HCT116 (cell line): ENCODE data around the gene MBNL2. TPM values are rescaled to one million over a fixed set of nuclear protein-coding genes. Genes with fewer than 3 reads are reported as not detected.

ENCODE experiments used
- ATAC-seq: fragments of 200-7000 bp; cut with Tn5 transposase; 2 replicates; pipeline ENCODE4 v1.9.1; 2020; ENCODE audit warnings: mild to moderate bottlenecking, moderate library complexity
- BruUV-seq: library from RNA; stranded (reverse); fragments of 400-500 nt; replicated peaks from 2 replicates; lab custom pipeline; 2021; lab: Mats Ljungman, UMichigan
- CTCF ChIA-PET: fragments of 300-600 bp; sonication (Branson Sonifier 250); formaldehyde crosslinking; loops from one replicate; lab custom pipeline; 2021; ENCODE audit warnings: antibody characterized with exemption; lab: Charles Lee
- POLR2A ChIA-PET: fragments of 300-600, 350-600 bp; sonication (Branson Sonifier 250); formaldehyde crosslinking; loops from one replicate; lab custom pipeline; 2021; ENCODE audit warnings: antibody characterized with exemption; lab: Charles Lee
- RAD21 ChIA-PET, 2 experiments: fragments of 300-600 bp; sonication (Branson Sonifier 250); formaldehyde crosslinking; loops; one replicate each; lab custom pipeline; 2023; ENCODE audit warnings: low total read pairs in 2 of 2; ENCODE audit not compliant: uncharacterized antibody in 2 of 2, unreplicated experiment in 2 of 2, low non-redundant PET in 1 of 2; lab: Charles Lee
- DNase-seq: peaks from one replicate; pipeline ENCODE4 v3.0.0-alpha.2; 2010; ENCODE audit warnings: low read depth, low spot score
- H2AFZ ChIP-seq: fragments of 200-600 bp; shearing (Covaris generic), sonication (generic); 2 replicates; pipeline ENCODE4 v1.6.1; 2017; ENCODE audit warnings: low read depth, mixed run types, mixed read lengths, antibody characterized with exemption, low read length; ENCODE audit not compliant: poor library complexity, severe bottlenecking
- H3K27ac ChIP-seq: 2 replicates; pipeline ENCODE4 v1.5.1; 2012; ENCODE audit warnings: low read depth, low read length
- H3K27me3 ChIP-seq: fragments of 200-600 bp; sonication (generic); 2 replicates; pipeline ENCODE4 v1.6.1; 2016; ENCODE audit warnings: mixed run types, low read length, mixed read lengths; ENCODE audit not compliant: insufficient read depth
- H3K36me3 ChIP-seq, 2 experiments: fragments of 200-500 bp in 1 of 2; fragments of 200-600 bp in 1 of 2; sonication (Bioruptor generic) in 1 of 2; sonication (generic) in 1 of 2; 2 replicates each; pipeline versions ENCODE4 v1.5.1 to v1.6.1; 2014 to 2016; ENCODE audit warnings: low read length in 2 of 2, inconsistent platforms in 1 of 2, mixed read lengths in 1 of 2, mixed run types in 1 of 2; ENCODE audit not compliant: insufficient read depth in 2 of 2, control insufficient read depth in 1 of 2
- H3K4me1 ChIP-seq, 2 experiments: fragments of 200-600 bp in 1 of 2; sonication (generic) in 1 of 2; 2 replicates each; pipeline versions ENCODE4 v1.5.1 to v1.6.1; 2012 to 2017; ENCODE audit warnings: low read length in 2 of 2, inconsistent platforms in 1 of 2, mild to moderate bottlenecking in 1 of 2, mixed read lengths in 1 of 2, mixed run types in 1 of 2, moderate library complexity in 1 of 2; ENCODE audit not compliant: insufficient read depth in 2 of 2, control insufficient read depth in 1 of 2
- H3K4me2 ChIP-seq: fragments of 200-600 bp; sonication (generic); 2 replicates; pipeline ENCODE4 v1.6.1; 2017; ENCODE audit warnings: mixed run types, low read length, mixed read lengths
- H3K4me3 ChIP-seq, 2 experiments: fragments of 200-600 bp in 1 of 2; sonication (generic) in 1 of 2; replicated peaks in 1 of 2; 2 replicates each; pipeline ENCODE4 v1.5.1; 2011 to 2016; ENCODE audit warnings: low read length in 2 of 2, control low read depth in 1 of 2, low read depth in 1 of 2, mild to moderate bottlenecking in 1 of 2, mixed read lengths in 1 of 2, mixed run types in 1 of 2
- H3K79me2 ChIP-seq: fragments of 200-600 bp; sonication (generic); 2 replicates; pipeline ENCODE4 v1.6.1; 2017; ENCODE audit warnings: mild to moderate bottlenecking, mixed run types, low read length, moderate library complexity, mixed read lengths; ENCODE audit not compliant: insufficient read depth
- H3K9ac ChIP-seq: fragments of 200-600 bp; sonication (generic); 2 replicates; pipeline ENCODE4 v1.6.1; 2016; ENCODE audit warnings: low read length, mixed read lengths
- H3K9me2 ChIP-seq: fragments of 200-600 bp; sonication (generic), shearing (Covaris generic); 2 replicates; pipeline ENCODE4 v1.6.1; 2017; ENCODE audit warnings: mixed run types, mild to moderate bottlenecking, moderate library complexity; ENCODE audit not compliant: insufficient read depth
- H3K9me3 ChIP-seq, 2 experiments: fragments of 200-500 bp in 1 of 2; fragments of 200-600 bp in 1 of 2; sonication (Bioruptor generic) in 1 of 2; sonication (generic) in 1 of 2; 2 replicates each; pipeline ENCODE4 v1.6.1; 2014 to 2017; ENCODE audit warnings: low read length in 2 of 2, mixed read lengths in 2 of 2, inconsistent platforms in 1 of 2, low read depth in 1 of 2, mild to moderate bottlenecking in 1 of 2, mixed run types in 1 of 2, moderate library complexity in 1 of 2; ENCODE audit not compliant: control insufficient read depth in 1 of 2, insufficient read depth in 1 of 2
- H4K20me1 ChIP-seq: fragments of 200-600 bp; sonication (generic), shearing (Covaris generic); 2 replicates; pipeline ENCODE4 v1.6.1; 2017; ENCODE audit warnings: mixed run types, mild to moderate bottlenecking, moderate library complexity; ENCODE audit not compliant: insufficient read depth
- CBX3 ChIP-seq: IDR thresholded peaks from 2 replicates; pipeline ENCODE4 v1.6.1; 2012; ENCODE audit warnings: low read depth
- CEBPB ChIP-seq: IDR thresholded peaks from 2 replicates; pipeline ENCODE4 v1.6.1; 2012; ENCODE audit warnings: low read depth
- CTCF ChIP-seq, 3 experiments: fragments of 200-600 bp in 1 of 3; sonication (generic) in 1 of 3; IDR thresholded peaks in 2 of 3; conservative IDR thresholded peaks in 1 of 3; 2 replicates each; pipeline ENCODE4 v1.5.1; 2012 to 2017; ENCODE audit warnings: low read depth in 2 of 3, low read length in 2 of 3, antibody characterized with exemption in 1 of 3, borderline replicate concordance in 1 of 3, control low read depth in 1 of 3, mild to moderate bottlenecking in 1 of 3, mixed read lengths in 1 of 3, mixed run types in 1 of 3, moderate library complexity in 1 of 3; ENCODE audit not compliant: insufficient read depth in 1 of 3
- EGR1 ChIP-seq: IDR thresholded peaks from 2 replicates; pipeline ENCODE4 v1.6.1; 2012; ENCODE audit warnings: low read depth
- ELF1 ChIP-seq: IDR thresholded peaks from 2 replicates; pipeline ENCODE4 v1.6.1; 2012; ENCODE audit warnings: low read depth, borderline replicate concordance
- EZH2phosphoT487 ChIP-seq: fragments of 200-600 bp; IDR thresholded peaks from 2 replicates; pipeline ENCODE4 v1.6.1; 2018; ENCODE audit warnings: antibody characterized with exemption, borderline replicate concordance
- JUND ChIP-seq: IDR thresholded peaks from 2 replicates; pipeline ENCODE4 v1.6.1; 2012
- POLR2A ChIP-seq: IDR thresholded peaks from 2 replicates; pipeline ENCODE4 v1.7.0; 2011; ENCODE audit warnings: borderline replicate concordance; ENCODE audit not compliant: insufficient read depth, insufficient read length; ENCODE audit errors: extremely low read depth
- POLR2AphosphoS5 ChIP-seq: IDR thresholded peaks from 2 replicates; pipeline ENCODE4 v1.6.1; 2011; ENCODE audit warnings: mild to moderate bottlenecking, low read depth, low read length, moderate library complexity
- SP1 ChIP-seq: IDR thresholded peaks from 2 replicates; pipeline ENCODE4 v1.6.1; 2012; ENCODE audit warnings: low read depth
- SRF ChIP-seq: IDR thresholded peaks from 2 replicates; pipeline ENCODE4 v1.6.1; 2012; ENCODE audit warnings: low read depth
- ZBTB33 ChIP-seq: IDR thresholded peaks from 2 replicates; pipeline ENCODE4 v1.6.1; 2011; ENCODE audit warnings: mild to moderate bottlenecking, low read length, moderate library complexity; ENCODE audit not compliant: insufficient replicate concordance; ENCODE audit errors: extremely low read depth
- ZNF274 ChIP-seq: fragments of 200-500 bp; sonication (Bioruptor generic); IDR thresholded peaks from 2 replicates; pipeline ENCODE4 v1.6.1; 2014; ENCODE audit warnings: mild to moderate bottlenecking, low read depth, low read length, inconsistent platforms
- intact Hi-C: fragments of 100-400 bp; cut with micrococcal nuclease; formaldehyde crosslinking; loops from 2 replicates; pipeline ENCODE4 v1.10.0; 2022
- total RNA-seq: library from RNA; stranded (reverse); gene quantifications from one replicate; pipeline ENCODE4 v1.2.1, GENCODE V29; 2021; ENCODE audit not compliant: unreplicated experiment

MBNL2 gene
- total RNA-seq, 1 experiment from 2014 or later = 73.9 TPM

GRCh38 chr13:97371486-97372109, 149.5 kb downstream of the MBNL2 start:
- no peak overlapping the region for H3K4me2 ChIP-seq
- H4K20me1 ChIP-seq = no peaks in the 10 kb centered on the region
- no peak overlapping the region for H3K4me3 ChIP-seq
- H2AFZ ChIP-seq = no peak overlapping the region
- no peaks in the 10 kb centered on the region for H3K27me3 ChIP-seq
- H3K9me3 ChIP-seq = no peaks in the 10 kb centered on the region
- ChIA-PET CTCF (no interaction called here), RAD21 (no interaction called here), POLR2A (no interaction called here)
- no peak for TF ChIP-seq ELF1
- TF ChIP-seq ZNF274 = no peak
- TF ChIP-seq CTCF (IDR thresholded peaks at IDR 0.05 in 2 of 3, conservative IDR thresholded peaks at IDR 0.05 in 1 of 3; ENCODE audit: borderline replicate concordance in 1 of 3, insufficient read depth in 1 of 3, low read depth in 2 of 3, low read length in 2 of 3) = no peak
- no peak for TF ChIP-seq POLR2A
- no peak for TF ChIP-seq CEBPB
- TF ChIP-seq SRF = no peak
- H3K36me3 ChIP-seq = 0 out of 4 replicates have a peak, but pooled peaks cover 3% of the 10 kb centered on the region in 2 experiments
- H3K9ac ChIP-seq = no peak overlapping the region
- no TSS peak for BruUV-seq
- intact Hi-C loops = loop anchor here (10.0 kb wide), 1 partner anchor 433 kb away; no protein-coding TSS in a partner anchor
- no peak for DNase-seq
- H3K79me2 ChIP-seq = no peaks in the 10 kb centered on the region
- H3K9me2 ChIP-seq = no peaks in the 10 kb centered on the region
- H3K4me1 ChIP-seq = no peaks in the 10 kb centered on the region
- ATAC-seq = no peak
- H3K27ac ChIP-seq = no peak overlapping the region

GRCh38 chr13:97372936-97373335, 150.8 kb downstream of the MBNL2 start:
- ATAC-seq (no peak), DNase-seq (no peak)
- no peak overlapping the region for H2AFZ ChIP-seq
- ChIA-PET POLR2A (no interaction called here), RAD21 (no interaction called here), CTCF (no interaction called here)
- no peak overlapping the region for H3K9ac ChIP-seq
- BruUV-seq = no TSS peak
- H3K27me3 ChIP-seq = no peaks in the 10 kb centered on the region
- H3K4me2 ChIP-seq = no peak overlapping the region
- H3K4me1 ChIP-seq = no peaks in the 10 kb centered on the region
- no peaks in the 10 kb centered on the region for H3K9me2 ChIP-seq
- no peaks in the 10 kb centered on the region for H3K79me2 ChIP-seq
- intact Hi-C loops = loop anchor here (10.0 kb wide), 1 partner anchor 432 kb away; no protein-coding TSS in a partner anchor
- H3K36me3 ChIP-seq = 0 out of 4 replicates have a peak, but pooled peaks cover 0 to 3% of the 10 kb centered on the region in 2 experiments
- no peaks in the 10 kb centered on the region for H4K20me1 ChIP-seq
- no peak overlapping the region for H3K27ac ChIP-seq
- no peak overlapping the region for H3K4me3 ChIP-seq
- no peaks in the 10 kb centered on the region for H3K9me3 ChIP-seq
- no peak for TF ChIP-seq ZNF274
- no peak for TF ChIP-seq ZBTB33
- no peak for TF ChIP-seq SP1
- TF ChIP-seq EGR1 = no peak
- TF ChIP-seq JUND = no peak
- no peak for TF ChIP-seq CTCF (IDR thresholded peaks at IDR 0.05 in 2 of 3, conservative IDR thresholded peaks at IDR 0.05 in 1 of 3; ENCODE audit: borderline replicate concordance in 1 of 3, insufficient read depth in 1 of 3, low read depth in 2 of 3, low read length in 2 of 3)
- TF ChIP-seq CBX3 = no peak
- TF ChIP-seq POLR2AphosphoS5 = no peak
- no peak for TF ChIP-seq EZH2phosphoT487
